Naive thymus-derived CD8-positive, alpha-beta T cell (primary cell): ENCODE results near the gene RBCK1. TPM values are rescaled to one million over a fixed set of nuclear protein-coding genes. Genes with fewer than 3 reads are reported as not detected.
A peak's percentile ranks its signal among the peaks of the same experiment; 100 is the strongest.
"Not testable (repeated sequence)": the region's sequence is repeated elsewhere in the genome, so short reads cannot be mapped to it uniquely, and the experiment has no call there.

Source experiments
- ATAC-seq, 2 donors: fragments of 150-1000 bp; cut with Tn5 transposase in 1 of 2; sonication (Bioruptor Pico), chemical (Tn5 transposase) in 1 of 2; 1 replicate in 1 of 2; 2 replicates in 1 of 2; pipeline ENCODE4 v1.10.0; 2021; ENCODE audit warnings: mild to moderate bottlenecking in 2 of 2, moderate library complexity in 2 of 2
- POLR2A ChIA-PET: fragments of 350-600 bp; sonication (Branson Sonifier 250); formaldehyde crosslinking; loops from one replicate; lab custom pipeline; 2021; ENCODE audit warnings: antibody characterized with exemption; lab: Charles Lee
- DNase-seq, 10 donors: peaks; one replicate each; pipeline versions ENCODE4 v3.0.0 to v3.0.0-alpha.2; 2020 to 2022
- H3K27ac Mint-ChIP-seq, 10 donors: one replicate each; pipeline ENCODE4 v1.8.0; 2020 to 2022; ENCODE audit warnings: mild to moderate bottlenecking in 10 of 10, mixed read lengths in 10 of 10, moderate library complexity in 4 of 10, inconsistent platforms in 1 of 10
- H3K27me3 Mint-ChIP-seq, 5 donors: one replicate each; pipeline ENCODE4 v1.8.0; 2021 to 2022; ENCODE audit warnings: mixed read lengths in 5 of 5
- H3K36me3 Mint-ChIP-seq, 3 donors: one replicate each; pipeline ENCODE4 v1.8.0; 2020 to 2022; ENCODE audit warnings: mixed read lengths in 3 of 3, mild to moderate bottlenecking in 2 of 3, inconsistent platforms in 1 of 3
- H3K4me1 Mint-ChIP-seq, 4 donors: one replicate each; pipeline ENCODE4 v1.8.0; 2021 to 2022; ENCODE audit warnings: mixed read lengths in 4 of 4
- H3K4me3 Mint-ChIP-seq, 10 donors: one replicate each; pipeline ENCODE4 v1.8.0; 2020 to 2022; ENCODE audit warnings: mild to moderate bottlenecking in 10 of 10, mixed read lengths in 10 of 10, moderate library complexity in 6 of 10, inconsistent platforms in 1 of 10
- H3K9me3 Mint-ChIP-seq, 9 donors: one replicate each; pipeline ENCODE4 v1.8.0; 2020 to 2022; ENCODE audit warnings: mixed read lengths in 9 of 9, mild to moderate bottlenecking in 3 of 9, inconsistent platforms in 1 of 9, moderate library complexity in 1 of 9
- polyA plus RNA-seq, 3 donors: library from polyadenylated mRNA; unstranded; fragments of 300-500 nt; fragmentation: Illumina TruSeq; gene quantifications; one replicate each; pipeline ENCODE4 v1.2.3, GENCODE V29; 2021
- total RNA-seq, 8 experiments: library from RNA in 2 of 8; stranded (reverse) in 2 of 8; gene quantifications; one replicate each; pipeline ENCODE4 v1.2.3 and lab custom pipeline; 2021 to 2026

The RBCK1 gene
- total and polyA plus RNA-seq, 5 experiments from 2014 or later = 65.3 to 116 (median 82.2) TPM

DNA sequence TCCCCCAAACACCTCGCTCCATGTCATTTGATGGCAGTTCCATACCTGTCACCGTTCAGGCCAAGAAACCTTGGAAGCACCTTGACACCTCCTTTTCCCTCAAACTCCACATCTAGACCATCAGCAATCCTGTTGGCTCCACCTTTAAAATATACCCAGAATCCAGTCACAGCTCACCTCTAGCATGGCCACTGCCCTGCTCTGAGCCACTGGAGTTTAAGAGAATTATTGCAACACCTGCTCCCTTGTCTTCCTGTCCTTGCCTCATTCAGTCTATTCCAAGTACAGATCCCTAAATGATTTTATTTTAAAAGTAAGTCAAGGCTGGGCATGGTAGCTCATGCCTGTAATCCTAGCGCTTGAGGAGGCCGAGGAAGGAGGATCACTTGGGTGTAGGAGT is 39.2 kb upstream of the RBCK1 start:
- ATAC-seq (no peak), DNase-seq (no peak)
- no peaks in the 10 kb centered on the region for H3K36me3 Mint-ChIP-seq
- H3K27me3 Mint-ChIP-seq = peaks cover 0 to 7% (median 0%) of the 10 kb centered on the region in 5 donors
- no peak overlapping the region for H3K4me3 Mint-ChIP-seq
- no peaks in the 10 kb centered on the region for H3K9me3 Mint-ChIP-seq
- POLR2A ChIA-PET = no interaction called here
- peak overlapping the region in 3 of 10 donors; percentile 0 to 80 (median 44) for H3K27ac Mint-ChIP-seq
- peaks cover 13 to 21% (median 19%) of the 10 kb centered on the region in 4 donors for H3K4me1 Mint-ChIP-seq

DNA sequence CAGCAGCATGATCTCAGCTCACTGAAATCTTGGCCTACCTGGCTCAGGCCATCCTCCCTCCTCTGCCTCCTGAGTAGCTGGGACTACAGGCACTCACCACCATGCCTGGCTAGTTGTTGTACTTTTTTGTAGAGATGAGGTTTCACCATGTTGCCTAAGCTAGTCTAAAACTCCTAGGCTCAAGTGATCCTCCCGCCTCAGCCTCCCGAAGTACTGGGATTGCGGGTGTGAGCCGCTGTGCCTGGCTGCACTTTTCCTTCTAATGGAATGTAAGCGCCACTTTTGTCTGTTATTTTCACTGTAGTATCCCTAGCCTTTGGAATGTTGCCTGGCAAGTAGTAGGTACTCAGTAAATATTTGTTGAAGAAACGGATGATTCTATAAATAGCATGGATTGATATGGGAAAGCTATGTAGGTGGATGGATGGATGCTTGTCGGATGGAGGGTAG is 37.9 kb upstream of the RBCK1 start:
- ATAC-seq (no peak), DNase-seq (no peak)
- Mint-ChIP-seq H3K9me3 (no peaks in the 10 kb centered on the region), H3K4me1 (peaks cover 12 to 21% (median 14%) of the 10 kb centered on the region in 4 donors), H3K36me3 (no peaks in the 10 kb centered on the region), H3K4me3 (no peak overlapping the region), H3K27me3 (peaks cover 0 to 7% (median 0%) of the 10 kb centered on the region in 5 donors), H3K27ac (no peak overlapping the region)
- POLR2A ChIA-PET = interaction anchor here (0.5 kb wide), 1 partner anchor 11 kb away, joined by 3 read pairs; no protein-coding TSS in a partner anchor

DNA sequence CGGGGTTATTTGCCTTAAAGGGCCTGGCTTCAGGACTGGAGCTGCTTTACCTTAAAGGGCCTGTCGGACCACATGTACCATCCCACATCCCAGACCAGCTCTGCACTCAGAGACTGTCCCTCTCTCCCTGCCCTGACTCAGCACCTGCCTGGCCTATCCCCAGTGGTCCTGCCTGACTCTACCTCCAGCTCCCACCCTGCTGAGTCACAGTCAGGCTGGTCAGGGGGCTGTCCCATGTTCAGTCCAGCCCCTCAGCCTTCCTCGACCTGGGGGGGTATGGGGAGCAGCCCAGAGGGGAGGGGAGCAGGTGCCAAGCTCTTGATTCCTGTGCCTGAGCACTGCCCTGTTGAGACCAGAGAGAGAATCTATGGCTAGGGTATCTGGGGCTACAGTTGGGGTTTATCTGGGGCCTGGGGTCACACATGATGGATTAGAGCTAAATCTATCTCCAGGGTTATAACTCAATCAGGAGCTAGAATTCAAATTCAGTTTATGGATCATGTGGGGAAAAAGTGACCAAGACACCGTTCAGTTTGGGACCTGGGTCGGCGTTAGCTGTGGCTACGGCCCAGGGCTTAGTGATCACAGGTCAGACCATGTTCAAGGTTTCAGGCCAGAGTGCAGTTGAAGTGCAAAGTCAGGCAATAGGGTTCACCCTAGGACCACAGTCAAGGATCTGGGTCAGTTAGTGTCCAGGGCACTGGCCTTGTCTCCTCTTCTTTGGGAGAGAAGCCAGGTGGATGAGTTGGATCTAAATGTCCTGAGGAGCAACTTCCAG is 36.9 kb upstream of the RBCK1 start:
- Mint-ChIP-seq H3K4me3 (no peak overlapping the region), H3K9me3 (no peaks in the 10 kb centered on the region), H3K27me3 (peaks cover 0 to 7% (median 0%) of the 10 kb centered on the region in 5 donors), H3K36me3 (no peaks in the 10 kb centered on the region), H3K27ac (no peak overlapping the region), H3K4me1 (peaks cover 4 to 12% (median 7%) of the 10 kb centered on the region in 4 donors)
- ATAC-seq = no peak
- POLR2A ChIA-PET = interaction anchor here (0.6 to 0.8 kb wide), 2 partner anchors 10 to 14 kb away, joined by 3 read pairs; no protein-coding TSS in a partner anchor
- DNase-seq = no peak

- no peak for ATAC-seq
- no peaks in the 10 kb centered on the region for H3K36me3 Mint-ChIP-seq
- H3K9me3 Mint-ChIP-seq = no peaks in the 10 kb centered on the region
- H3K27ac Mint-ChIP-seq = no peak overlapping the region
- POLR2A ChIA-PET = interaction anchor here (0.6 to 0.8 kb wide), 2 partner anchors 9 to 13 kb away, joined by 3 read pairs; no protein-coding TSS in a partner anchor
- peak in 1 of 10 donors; percentile 31 for DNase-seq
- H3K4me1 Mint-ChIP-seq = peaks cover 0 to 10% (median 3%) of the 10 kb centered on the region in 4 donors
- no peak overlapping the region for H3K4me3 Mint-ChIP-seq
- peaks cover 0 to 7% (median 0%) of the 10 kb centered on the region in 5 donors for H3K27me3 Mint-ChIP-seq
These were observed 36.1 kb upstream of the RBCK1 start for GRCh38 chr20:371755-372542.

DNA sequence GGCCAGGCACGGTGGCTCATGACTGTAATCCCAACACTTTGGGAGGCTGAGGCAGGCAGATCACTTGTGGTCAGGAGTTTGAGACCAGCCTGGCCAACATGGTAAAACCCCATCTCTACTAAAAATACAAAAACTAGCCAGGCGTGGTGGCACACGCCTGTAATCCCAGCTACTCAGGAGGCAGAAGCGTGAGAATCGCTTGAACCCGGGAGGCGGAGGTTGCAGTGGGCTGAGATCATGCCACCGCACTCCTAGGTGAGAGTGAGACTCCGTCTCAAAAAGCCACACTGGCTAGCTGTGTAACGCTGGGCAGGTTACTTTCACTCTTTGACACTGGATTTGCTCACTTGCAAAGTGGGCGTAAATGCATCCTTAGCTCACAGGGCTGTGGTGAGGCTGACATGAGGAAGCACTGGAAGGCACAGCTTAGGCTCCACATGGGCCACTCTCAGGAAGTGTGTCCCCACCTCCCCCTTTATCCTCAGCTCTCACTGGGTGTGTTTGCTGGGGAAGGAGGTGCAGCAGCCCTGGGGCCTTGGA is 35.5 kb upstream of the RBCK1 start:
- H3K4me3 Mint-ChIP-seq, H3K36me3 Mint-ChIP-seq, H3K9me3 Mint-ChIP-seq, POLR2A ChIA-PET, H3K27me3 Mint-ChIP-seq, H3K4me1 Mint-ChIP-seq, ATAC-seq, DNase-seq, H3K27ac Mint-ChIP-seq: not testable (repeated sequence)

DNA sequence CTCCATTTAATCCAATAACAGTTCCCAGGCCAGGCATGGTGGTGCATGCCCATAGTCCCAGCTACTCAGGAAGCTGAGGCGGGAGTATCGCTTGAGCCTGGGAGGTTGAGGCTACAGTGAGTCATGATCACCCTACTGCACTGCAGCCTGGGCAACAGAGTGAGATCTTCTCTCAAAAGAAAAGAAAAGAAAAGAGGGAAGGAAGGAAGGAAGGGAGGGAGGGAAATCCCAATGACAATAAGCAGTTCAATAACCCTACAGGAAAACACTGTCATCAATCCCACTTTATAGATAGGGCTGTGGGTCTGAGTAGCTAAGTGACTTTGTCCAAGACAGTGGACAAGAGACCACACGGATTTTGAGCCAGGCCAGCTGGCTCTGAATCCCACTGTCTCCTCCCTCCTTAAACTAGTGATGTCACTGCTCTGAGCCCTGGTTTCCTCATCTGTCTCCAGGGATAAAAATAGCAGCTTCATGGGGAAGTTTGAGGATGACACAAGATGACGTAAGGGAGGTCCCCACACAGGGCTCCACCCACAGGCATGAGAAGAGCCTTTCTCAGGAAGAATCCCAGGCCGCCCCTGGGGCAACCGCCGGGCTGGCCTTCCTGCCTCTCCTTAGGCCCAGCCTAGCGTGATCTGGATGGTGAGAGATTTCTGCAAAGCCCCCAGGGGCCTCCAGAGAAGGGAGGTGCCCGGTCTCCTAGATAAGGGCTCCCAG is 34.8 kb upstream of the RBCK1 start:
- POLR2A ChIA-PET = no interaction called here
- Mint-ChIP-seq H3K36me3 (no peaks in the 10 kb centered on the region), H3K4me1 (peaks cover 0 to 7% (median 2%) of the 10 kb centered on the region in 4 donors), H3K27me3 (peaks cover 0 to 7% (median 0%) of the 10 kb centered on the region in 5 donors), H3K4me3 (no peak overlapping the region), H3K9me3 (no peaks in the 10 kb centered on the region), H3K27ac (peak overlapping the region in 1 of 10 donors; percentile 12)
- DNase-seq = no peak
- no peak for ATAC-seq

DNA sequence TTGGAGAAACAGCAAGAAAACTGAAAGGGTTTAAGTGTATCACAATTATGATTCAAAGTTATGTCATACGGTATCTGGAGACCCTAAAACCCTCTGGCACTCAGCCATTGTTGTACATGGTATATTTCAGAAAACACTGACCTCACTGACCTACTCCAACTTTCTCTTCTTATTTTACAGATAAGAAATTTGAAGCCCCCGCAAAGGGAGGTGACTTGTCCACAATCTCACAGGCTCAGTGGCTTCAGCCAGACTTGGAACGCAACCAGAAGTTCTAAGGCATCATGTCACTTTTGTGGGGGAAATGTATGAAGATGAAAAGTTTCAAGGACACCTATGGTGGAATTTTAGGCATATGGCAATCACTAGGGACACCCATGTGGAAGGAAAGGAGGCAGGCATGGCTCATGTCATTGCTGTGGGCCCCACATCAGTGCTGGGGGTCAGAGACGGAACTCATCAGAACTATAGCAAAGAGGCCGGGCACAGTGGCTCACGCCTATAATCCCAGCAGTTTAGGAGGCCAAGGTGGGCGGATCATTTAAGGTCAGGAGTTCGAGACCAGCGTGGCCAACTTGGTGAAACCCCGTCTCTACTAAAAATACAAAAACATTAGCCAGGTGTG is 32.7 kb upstream of the RBCK1 start:
- Mint-ChIP-seq H3K9me3 (no peaks in the 10 kb centered on the region), H3K4me1 (peaks cover 0 to 7% (median 0%) of the 10 kb centered on the region in 4 donors), H3K36me3 (no peaks in the 10 kb centered on the region), H3K4me3 (no peak overlapping the region), H3K27me3 (peaks cover 0 to under 1% (median 0%) of the 10 kb centered on the region in 5 donors), H3K27ac (no peak overlapping the region)
- POLR2A ChIA-PET = no interaction called here
- no peak for DNase-seq
- ATAC-seq = no peak

DNA sequence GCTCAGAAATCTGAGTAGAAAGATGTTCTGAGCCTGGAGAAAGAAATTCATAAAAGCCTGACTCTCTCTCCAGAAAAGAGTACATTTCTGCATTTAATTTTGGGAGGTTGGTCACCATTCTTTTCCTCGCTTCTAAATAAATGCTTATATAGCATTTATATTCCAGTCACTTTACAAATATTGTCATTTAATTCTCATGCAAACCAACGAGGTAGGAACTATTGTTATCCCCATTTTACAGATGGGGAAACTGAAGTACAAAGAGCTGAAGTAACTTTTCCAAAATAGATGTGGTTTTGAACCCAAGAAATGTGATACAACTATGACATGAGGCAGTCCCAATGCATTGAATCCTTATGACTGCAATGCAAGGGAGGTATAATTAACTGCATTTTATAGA is 32.0 kb upstream of the RBCK1 start:
- no peak overlapping the region for H3K27ac Mint-ChIP-seq

DNA sequence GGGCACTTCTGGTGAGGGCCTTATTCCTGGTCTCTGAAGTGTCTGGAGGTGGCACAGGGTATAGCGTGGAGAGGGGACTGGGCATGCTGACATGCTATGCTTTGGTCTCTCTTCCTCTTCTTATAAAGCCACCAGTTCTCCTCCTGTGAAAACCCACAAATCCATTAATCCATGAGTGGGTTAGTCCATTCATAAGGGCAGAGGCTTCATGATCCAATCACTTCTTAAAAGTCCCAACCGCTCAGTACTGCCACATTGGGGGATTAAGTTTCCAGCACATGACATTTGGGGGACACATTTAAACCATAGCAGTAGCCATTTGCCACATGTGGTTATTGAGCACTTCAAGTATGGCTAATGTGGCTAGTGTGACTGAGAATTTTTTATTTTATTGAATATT is 31.3 kb upstream of the RBCK1 start:
- Mint-ChIP-seq H3K36me3 (no peaks in the 10 kb centered on the region), H3K9me3 (no peaks in the 10 kb centered on the region), H3K4me3 (no peak overlapping the region), H3K27ac (no peak overlapping the region), H3K4me1 (peaks cover 0 to 6% (median 2%) of the 10 kb centered on the region in 4 donors), H3K27me3 (no peaks in the 10 kb centered on the region)
- POLR2A ChIA-PET = no interaction called here
- no peak for DNase-seq
- ATAC-seq = no peak

More for the DNA sequence above, 32.0 kb upstream of the RBCK1 start:
- no peak for ATAC-seq
- H3K4me3 Mint-ChIP-seq = no peak overlapping the region
- no peak for DNase-seq
- H3K9me3 Mint-ChIP-seq = no peaks in the 10 kb centered on the region
- H3K36me3 Mint-ChIP-seq = no peaks in the 10 kb centered on the region
- H3K4me1 Mint-ChIP-seq = peaks cover 0 to 7% (median 0%) of the 10 kb centered on the region in 4 donors
- H3K27me3 Mint-ChIP-seq = no peaks in the 10 kb centered on the region
- POLR2A ChIA-PET = no interaction called here

- not testable (repeated sequence) for H3K27ac Mint-ChIP-seq, H3K27me3 Mint-ChIP-seq, H3K4me1 Mint-ChIP-seq, H3K36me3 Mint-ChIP-seq, H3K9me3 Mint-ChIP-seq, DNase-seq, ATAC-seq, H3K4me3 Mint-ChIP-seq
- POLR2A ChIA-PET = interaction anchor here (0.7 kb wide), 1 partner anchor 25 kb away, joined by 3 read pairs; no protein-coding TSS in a partner anchor
These were observed 30.5 kb upstream of the RBCK1 start for GRCh38 chr20:377578-377977.

DNA sequence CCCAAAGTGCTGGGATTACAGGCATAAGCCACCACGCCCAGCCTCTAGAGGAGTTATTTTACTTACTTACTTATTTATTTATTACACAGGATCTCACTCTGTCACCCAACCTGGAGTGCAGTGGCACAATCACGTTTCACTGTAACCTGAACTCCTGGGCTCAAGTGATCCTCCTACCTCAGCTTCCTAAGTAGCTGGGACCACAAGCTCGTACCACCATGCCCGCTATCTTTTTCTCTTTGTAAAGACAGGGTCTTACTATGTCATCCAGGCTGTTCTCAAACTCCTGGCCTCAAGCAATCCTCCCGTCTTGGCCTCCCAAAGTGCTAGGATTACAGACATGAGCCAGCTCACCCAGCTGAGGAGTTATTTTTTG is 29.1 kb upstream of the RBCK1 start:
- Mint-ChIP-seq H3K9me3 (no peaks in the 10 kb centered on the region), H3K36me3 (no peaks in the 10 kb centered on the region), H3K27ac (peak overlapping the region in 1 of 10 donors; percentile 6), H3K4me1 (peaks cover 4 to 18% (median 9%) of the 10 kb centered on the region in 4 donors), H3K4me3 (peak overlapping the region in 1 of 10 donors; percentile 26), H3K27me3 (no peaks in the 10 kb centered on the region)
- ATAC-seq (no peak), DNase-seq (peak in 1 of 10 donors; percentile 22)
- POLR2A ChIA-PET = no interaction called here
